GM19395 (cell line): Measurements from ENCODE around the gene RYR3.

Experiments
- ATAC-seq: cut with Tn5 transposase; IDR thresholded peaks from one replicate; pipeline ENCODE4 v1.9.1; 2021; ENCODE audit warnings: mild to moderate bottlenecking, moderate library complexity; ENCODE audit not compliant: unreplicated experiment

Gene RYR3

GRCh38 chr15:33742306-33742705 lies 431.5 kb downstream of the RYR3 start:
- ATAC-seq, result no peak

- no peak for ATAC-seq
Measured at GRCh38 chr15:33742800-33743199, 432.0 kb downstream of the RYR3 start.

- ATAC-seq, result no peak
Measured at GRCh38 chr15:33746203-33746602, 435.4 kb downstream of the RYR3 start.

- ATAC-seq, result no peak
Measured at GRCh38 chr15:33753012-33753411, 442.2 kb downstream of the RYR3 start.

GRCh38 chr15:33754242-33754641 lies 443.5 kb downstream of the RYR3 start:
- ATAC-seq, result no peak

- ATAC-seq, result no peak
Measured at GRCh38 chr15:33756961-33757360, 446.2 kb downstream of the RYR3 start.

GRCh38 chr15:33757516-33758232 lies 446.9 kb downstream of the RYR3 start:
- ATAC-seq, result no peak

GRCh38 chr15:33766389-33766788 lies 455.6 kb downstream of the RYR3 start:
- ATAC-seq, result no peak

- ATAC-seq, result no peak
Measured at GRCh38 chr15:33768670-33769190, 458.0 kb downstream of the RYR3 start.

- ATAC-seq, result no peak
Measured at GRCh38 chr15:33773969-33774368, 463.2 kb downstream of the RYR3 start.

GRCh38 chr15:33778852-33779251 lies 468.1 kb downstream of the RYR3 start:
- no peak for ATAC-seq

- peak; percentile 58 for ATAC-seq
Measured at GRCh38 chr15:33780011-33780768, 469.4 kb downstream of the RYR3 start.

- ATAC-seq, result no peak
Measured at GRCh38 chr15:33782966-33783365, 472.2 kb downstream of the RYR3 start.

- ATAC-seq, result no peak
Measured at GRCh38 chr15:33785366-33785765, 474.6 kb downstream of the RYR3 start.

- no peak for ATAC-seq
Measured at GRCh38 chr15:33788906-33789540, 478.3 kb downstream of the RYR3 start.

- no peak for ATAC-seq
Measured at GRCh38 chr15:33794453-33794852, 483.7 kb downstream of the RYR3 start.

- ATAC-seq, result no peak
Measured at GRCh38 chr15:33795070-33795469, 484.3 kb downstream of the RYR3 start.

GRCh38 chr15:33797651-33798050 lies 486.9 kb downstream of the RYR3 start:
- ATAC-seq, result no peak

- ATAC-seq, result no peak
Measured at GRCh38 chr15:33801954-33802353, 491.2 kb downstream of the RYR3 start.

- no peak for ATAC-seq
Measured at GRCh38 chr15:33807665-33808064, 496.9 kb downstream of the RYR3 start.

GRCh38 chr15:33808720-33809457 lies 498.1 kb downstream of the RYR3 start:
- no peak for ATAC-seq
